Panc1 (cell line): ENCODE data around the gene SF3B5.

ENCODE experiments used
- POLR2AphosphoS5 ChIP-seq: IDR thresholded peaks from 2 replicates; pipeline ENCODE4 v1.6.1; 2012; ENCODE audit warnings: mild to moderate bottlenecking, low read depth, low read length, moderate library complexity
- SIN3A ChIP-seq: IDR thresholded peaks from 2 replicates; pipeline ENCODE4 v1.6.1; 2012; ENCODE audit warnings: low read depth, mild to moderate bottlenecking, low read length, moderate library complexity, borderline replicate concordance; ENCODE audit not compliant: insufficient read depth
- TCF7L2 ChIP-seq: IDR thresholded peaks from 2 replicates; pipeline ENCODE4 v1.6.1; 2011; ENCODE audit warnings: mild to moderate bottlenecking, low read depth, low read length, inconsistent platforms
- TF ChIP-seq, protein P1 (sequence below): fragments of 450-650 bp; IDR thresholded peaks from 2 replicates; pipeline ENCODE4 v1.5.1; 2017; ENCODE audit warnings: mild to moderate bottlenecking
- TF ChIP-seq, protein P2 (sequence below), 2 experiments: IDR thresholded peaks; 2 replicates each; pipeline ENCODE4 v1.6.1; 2011 to 2012; ENCODE audit warnings: low read depth in 2 of 2, control low read depth in 1 of 2, low read length in 1 of 2, mild to moderate bottlenecking in 1 of 2, moderate library complexity in 1 of 2; ENCODE audit not compliant: insufficient read depth in 1 of 2

DNA sequence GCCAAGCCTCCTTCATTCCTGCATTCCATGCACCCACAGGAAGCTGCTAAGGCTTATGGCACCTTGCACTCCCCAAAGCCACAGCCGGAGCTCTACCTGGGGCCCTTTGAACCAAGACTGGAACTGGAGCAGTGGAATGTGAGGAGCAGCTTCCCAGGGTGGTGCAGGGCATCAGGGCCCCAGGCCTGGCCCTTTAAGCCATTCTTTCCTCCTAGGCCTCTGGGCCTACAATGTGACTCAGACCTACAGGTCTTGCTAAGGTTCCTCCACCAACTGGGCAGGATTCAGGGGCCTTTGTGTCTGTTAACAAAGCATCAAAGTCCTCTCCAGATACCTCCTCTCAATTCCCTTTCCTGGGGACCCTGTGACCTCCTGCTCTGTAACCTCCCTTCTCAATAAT, 36.2 kb downstream of the SF3B5 start:
- no peak for TF ChIP-seq POLR2AphosphoS5
- TF ChIP-seq, protein P1, sequence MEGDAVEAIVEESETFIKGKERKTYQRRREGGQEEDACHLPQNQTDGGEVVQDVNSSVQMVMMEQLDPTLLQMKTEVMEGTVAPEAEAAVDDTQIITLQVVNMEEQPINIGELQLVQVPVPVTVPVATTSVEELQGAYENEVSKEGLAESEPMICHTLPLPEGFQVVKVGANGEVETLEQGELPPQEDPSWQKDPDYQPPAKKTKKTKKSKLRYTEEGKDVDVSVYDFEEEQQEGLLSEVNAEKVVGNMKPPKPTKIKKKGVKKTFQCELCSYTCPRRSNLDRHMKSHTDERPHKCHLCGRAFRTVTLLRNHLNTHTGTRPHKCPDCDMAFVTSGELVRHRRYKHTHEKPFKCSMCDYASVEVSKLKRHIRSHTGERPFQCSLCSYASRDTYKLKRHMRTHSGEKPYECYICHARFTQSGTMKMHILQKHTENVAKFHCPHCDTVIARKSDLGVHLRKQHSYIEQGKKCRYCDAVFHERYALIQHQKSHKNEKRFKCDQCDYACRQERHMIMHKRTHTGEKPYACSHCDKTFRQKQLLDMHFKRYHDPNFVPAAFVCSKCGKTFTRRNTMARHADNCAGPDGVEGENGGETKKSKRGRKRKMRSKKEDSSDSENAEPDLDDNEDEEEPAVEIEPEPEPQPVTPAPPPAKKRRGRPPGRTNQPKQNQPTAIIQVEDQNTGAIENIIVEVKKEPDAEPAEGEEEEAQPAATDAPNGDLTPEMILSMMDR, result no peak
- TF ChIP-seq, protein P2, sequence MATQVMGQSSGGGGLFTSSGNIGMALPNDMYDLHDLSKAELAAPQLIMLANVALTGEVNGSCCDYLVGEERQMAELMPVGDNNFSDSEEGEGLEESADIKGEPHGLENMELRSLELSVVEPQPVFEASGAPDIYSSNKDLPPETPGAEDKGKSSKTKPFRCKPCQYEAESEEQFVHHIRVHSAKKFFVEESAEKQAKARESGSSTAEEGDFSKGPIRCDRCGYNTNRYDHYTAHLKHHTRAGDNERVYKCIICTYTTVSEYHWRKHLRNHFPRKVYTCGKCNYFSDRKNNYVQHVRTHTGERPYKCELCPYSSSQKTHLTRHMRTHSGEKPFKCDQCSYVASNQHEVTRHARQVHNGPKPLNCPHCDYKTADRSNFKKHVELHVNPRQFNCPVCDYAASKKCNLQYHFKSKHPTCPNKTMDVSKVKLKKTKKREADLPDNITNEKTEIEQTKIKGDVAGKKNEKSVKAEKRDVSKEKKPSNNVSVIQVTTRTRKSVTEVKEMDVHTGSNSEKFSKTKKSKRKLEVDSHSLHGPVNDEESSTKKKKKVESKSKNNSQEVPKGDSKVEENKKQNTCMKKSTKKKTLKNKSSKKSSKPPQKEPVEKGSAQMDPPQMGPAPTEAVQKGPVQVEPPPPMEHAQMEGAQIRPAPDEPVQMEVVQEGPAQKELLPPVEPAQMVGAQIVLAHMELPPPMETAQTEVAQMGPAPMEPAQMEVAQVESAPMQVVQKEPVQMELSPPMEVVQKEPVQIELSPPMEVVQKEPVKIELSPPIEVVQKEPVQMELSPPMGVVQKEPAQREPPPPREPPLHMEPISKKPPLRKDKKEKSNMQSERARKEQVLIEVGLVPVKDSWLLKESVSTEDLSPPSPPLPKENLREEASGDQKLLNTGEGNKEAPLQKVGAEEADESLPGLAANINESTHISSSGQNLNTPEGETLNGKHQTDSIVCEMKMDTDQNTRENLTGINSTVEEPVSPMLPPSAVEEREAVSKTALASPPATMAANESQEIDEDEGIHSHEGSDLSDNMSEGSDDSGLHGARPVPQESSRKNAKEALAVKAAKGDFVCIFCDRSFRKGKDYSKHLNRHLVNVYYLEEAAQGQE (IDR thresholded peaks at IDR 0.05; ENCODE audit: insufficient read depth in 1 of 2, low read depth in 2 of 2, low read length in 1 of 2), result no peak
- no peak for TF ChIP-seq SIN3A
- no peak for TF ChIP-seq TCF7L2
